AG09319 (cell line): ENCODE measurements around the gene MPV17L2.

ENCODE experiments used
- DNase-seq: peaks from one replicate; pipeline ENCODE4 v3.0.0-alpha.2; 2010; ENCODE audit warnings: low read depth; ENCODE audit errors: extremely low read depth
- CTCF ChIP-seq: IDR thresholded peaks from 2 replicates; pipeline ENCODE4 v1.5.1; 2011; ENCODE audit warnings: low read depth, mild to moderate bottlenecking, inconsistent platforms, low read length, moderate library complexity

Gene MPV17L2

GRCh38 chr19:18225702-18226468 lies 32.9 kb downstream of the MPV17L2 start, which contains the start of gene PDE4C:
PDE4C (minus strand) TSS chr19:18226438; CDS start chr19:18226415, 23 bp downstream.
- DNase-seq: no peak
- TF ChIP-seq CTCF: no peak

- no peak for DNase-seq
- no peak for TF ChIP-seq CTCF
Observed at GRCh38 chr19:18226956-18227780, 34.1 kb downstream of the MPV17L2 start.

- no peak for DNase-seq
- no peak for TF ChIP-seq CTCF
Observed at GRCh38 chr19:18227781-18228271, 34.8 kb downstream of the MPV17L2 start.

- peak; percentile 42 for TF ChIP-seq CTCF
- no peak for DNase-seq
Observed at GRCh38 chr19:18229474-18229873, 36.5 kb downstream of the MPV17L2 start.

GRCh38 chr19:18229915-18230314 lies 36.9 kb downstream of the MPV17L2 start:
- DNase-seq: no peak

GRCh38 chr19:18230941-18231734 lies 38.1 kb downstream of the MPV17L2 start:
- no peak for TF ChIP-seq CTCF
- DNase-seq: no peak

More at GRCh38 chr19:18229915-18230314, 36.9 kb downstream of the MPV17L2 start:
- TF ChIP-seq CTCF: no peak
